Sigmoid colon (tissue), 4 donors: ENCODE measurements around the gene EFHD2.
"Not testable (repeated sequence)": the region's sequence is repeated elsewhere in the genome, so short reads cannot be mapped to it uniquely, and the experiment has no call there.

Source experiments
- POLR2A ChIP-seq, 2 donors: fragments of 450-650 bp; IDR thresholded peaks; one replicate each; pipeline ENCODE4 v1.6.1; 2016; ENCODE audit warnings: antibody characterized with exemption in 2 of 2, mild to moderate bottlenecking in 2 of 2, moderate library complexity in 2 of 2
- POLR2AphosphoS5 ChIP-seq, 4 donors: sonication (generic); formaldehyde crosslinking; IDR thresholded peaks; one replicate each; pipeline ENCODE4 v1.6.1; 2017; ENCODE audit warnings: antibody characterized with exemption in 4 of 4
- TF ChIP-seq, protein P1 (sequence below), 4 experiments: fragments of 450-650 bp in 3 of 4; fragments of 200-600 bp in 1 of 4; IDR thresholded peaks; one replicate each; pipeline ENCODE4 v1.5.1; 2016 to 2019; ENCODE audit warnings: antibody characterized with exemption in 4 of 4, mild to moderate bottlenecking in 3 of 4, moderate library complexity in 2 of 4

DNA sequence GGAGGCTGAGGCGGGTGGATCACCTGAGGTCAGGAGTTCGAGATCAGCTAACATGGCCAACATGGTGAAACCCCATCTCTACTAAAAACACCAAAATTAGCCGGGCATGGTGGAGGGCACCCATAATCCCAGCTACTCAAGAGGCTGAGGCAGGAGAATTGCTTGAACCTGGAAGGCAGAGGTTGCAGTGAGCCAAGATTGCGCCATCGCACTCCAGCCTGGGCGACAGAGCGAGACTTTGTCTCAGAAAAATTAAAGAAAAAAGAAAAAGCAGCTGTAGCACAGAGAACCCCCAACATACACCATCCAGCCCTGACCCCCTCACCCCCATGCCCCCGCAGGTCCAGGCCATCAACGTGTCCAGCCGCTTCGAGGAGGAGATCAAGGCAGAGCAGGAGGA, 18.6 kb downstream of the EFHD2 start:
- TF ChIP-seq, protein P1, sequence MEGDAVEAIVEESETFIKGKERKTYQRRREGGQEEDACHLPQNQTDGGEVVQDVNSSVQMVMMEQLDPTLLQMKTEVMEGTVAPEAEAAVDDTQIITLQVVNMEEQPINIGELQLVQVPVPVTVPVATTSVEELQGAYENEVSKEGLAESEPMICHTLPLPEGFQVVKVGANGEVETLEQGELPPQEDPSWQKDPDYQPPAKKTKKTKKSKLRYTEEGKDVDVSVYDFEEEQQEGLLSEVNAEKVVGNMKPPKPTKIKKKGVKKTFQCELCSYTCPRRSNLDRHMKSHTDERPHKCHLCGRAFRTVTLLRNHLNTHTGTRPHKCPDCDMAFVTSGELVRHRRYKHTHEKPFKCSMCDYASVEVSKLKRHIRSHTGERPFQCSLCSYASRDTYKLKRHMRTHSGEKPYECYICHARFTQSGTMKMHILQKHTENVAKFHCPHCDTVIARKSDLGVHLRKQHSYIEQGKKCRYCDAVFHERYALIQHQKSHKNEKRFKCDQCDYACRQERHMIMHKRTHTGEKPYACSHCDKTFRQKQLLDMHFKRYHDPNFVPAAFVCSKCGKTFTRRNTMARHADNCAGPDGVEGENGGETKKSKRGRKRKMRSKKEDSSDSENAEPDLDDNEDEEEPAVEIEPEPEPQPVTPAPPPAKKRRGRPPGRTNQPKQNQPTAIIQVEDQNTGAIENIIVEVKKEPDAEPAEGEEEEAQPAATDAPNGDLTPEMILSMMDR (IDR thresholded peaks at IDR 0.05), result not testable (repeated sequence)
- not testable (repeated sequence) for TF ChIP-seq POLR2A, POLR2AphosphoS5 (IDR thresholded peaks at IDR 0.05)
